H9 (cell line): Measurements from ENCODE around the gene KAZN. TPM values are rescaled to one million over a fixed set of nuclear protein-coding genes. Genes with fewer than 3 reads are reported as not detected.

Source experiments
- DNase-seq: peaks from one replicate; pipeline ENCODE4 v3.0.0-alpha.2; 2017
- H2AFZ ChIP-seq: one replicate; pipeline ENCODE4 v1.6.1; 2013; ENCODE audit warnings: mild to moderate bottlenecking, low read length, control low read depth, moderate library complexity
- H2AK5ac ChIP-seq: 2 replicates; pipeline ENCODE4 v1.6.1; 2013; ENCODE audit warnings: low read length, control low read depth, mixed read lengths; ENCODE audit not compliant: insufficient read length
- H2BK120ac ChIP-seq: one replicate; pipeline ENCODE4 v1.6.1; 2013; ENCODE audit warnings: low read depth, mild to moderate bottlenecking, low read length, control low read depth, inconsistent platforms; ENCODE audit not compliant: poor library complexity, severe bottlenecking
- H2BK12ac ChIP-seq: 2 replicates; pipeline ENCODE4 v1.6.1; 2013; ENCODE audit warnings: low read length, control low read depth, mixed read lengths, low read depth; ENCODE audit not compliant: insufficient read length
- H2BK15ac ChIP-seq: 2 replicates; pipeline ENCODE4 v1.6.1; 2013; ENCODE audit warnings: low read depth, low read length, control low read depth
- H2BK20ac ChIP-seq: one replicate; pipeline ENCODE4 v1.6.1; 2013; ENCODE audit warnings: low read depth, mild to moderate bottlenecking, low read length, control low read depth, inconsistent platforms; ENCODE audit not compliant: poor library complexity, severe bottlenecking
- H2BK5ac ChIP-seq: 2 replicates; pipeline ENCODE4 v1.6.1; 2013; ENCODE audit warnings: low read length, control low read depth, mixed read lengths; ENCODE audit not compliant: insufficient read length
- H3K14ac ChIP-seq: 2 replicates; pipeline ENCODE4 v1.6.1; 2013; ENCODE audit warnings: low read length, control low read depth; ENCODE audit not compliant: insufficient read depth
- H3K18ac ChIP-seq: 2 replicates; pipeline ENCODE4 v1.6.1; 2013; ENCODE audit warnings: low read depth, mild to moderate bottlenecking, mixed read lengths, low read length, control low read depth; ENCODE audit not compliant: insufficient read length
- H3K23ac ChIP-seq: 2 replicates; pipeline ENCODE4 v1.6.1; 2013; ENCODE audit warnings: low read length, control low read depth, mixed read lengths, low read depth; ENCODE audit not compliant: insufficient read length
- H3K23me2 ChIP-seq: 2 replicates; pipeline ENCODE4 v1.6.1; 2013; ENCODE audit warnings: low read depth, mild to moderate bottlenecking, mixed read lengths, low read length, control low read depth; ENCODE audit not compliant: insufficient read length, poor library complexity, severe bottlenecking
- H3K27ac ChIP-seq: 2 replicates; pipeline ENCODE4 v1.5.1; 2013; ENCODE audit warnings: low read length, control low read depth, mixed read lengths, low read depth; ENCODE audit not compliant: insufficient read length
- H3K27me3 ChIP-seq: 2 replicates; pipeline ENCODE4 v1.6.1; 2013; ENCODE audit warnings: low read length, control low read depth, inconsistent platforms; ENCODE audit not compliant: insufficient read depth
- H3K4ac ChIP-seq: 2 replicates; pipeline ENCODE4 v1.6.1; 2013; ENCODE audit warnings: low read depth, mild to moderate bottlenecking, control low read depth, inconsistent platforms, low read length, moderate library complexity
- H3K4me1 ChIP-seq: 2 replicates; pipeline ENCODE4 v1.6.1; 2013; ENCODE audit warnings: low read length, control low read depth, inconsistent platforms; ENCODE audit not compliant: insufficient read depth
- H3K4me2 ChIP-seq: 2 replicates; pipeline ENCODE4 v1.6.1; 2013; ENCODE audit warnings: low read length, control low read depth, mixed read lengths; ENCODE audit not compliant: insufficient read length, insufficient read depth
- H3K56ac ChIP-seq: 2 replicates; pipeline ENCODE4 v1.6.1; 2013; ENCODE audit warnings: low read depth, mild to moderate bottlenecking, mixed read lengths, low read length, control low read depth; ENCODE audit not compliant: insufficient read length
- H3K79me1 ChIP-seq: 2 replicates; pipeline ENCODE4 v1.6.1; 2013; ENCODE audit warnings: low read depth, mild to moderate bottlenecking, moderate library complexity, low read length, control low read depth, inconsistent platforms; ENCODE audit not compliant: insufficient read depth, poor library complexity, severe bottlenecking
- H3K79me2 ChIP-seq: 2 replicates; pipeline ENCODE4 v1.6.1; 2013; ENCODE audit warnings: low read length, control low read depth, inconsistent platforms; ENCODE audit not compliant: insufficient read depth
- H3K9ac ChIP-seq: 2 replicates; pipeline ENCODE4 v1.6.1; 2013; ENCODE audit warnings: low read length, control low read depth, mixed read lengths; ENCODE audit not compliant: insufficient read length; ENCODE audit errors: extremely low read depth
- H3K9me3 ChIP-seq: one replicate; pipeline ENCODE4 v1.6.1; 2013; ENCODE audit warnings: low read depth, low read length, inconsistent platforms; ENCODE audit not compliant: control insufficient read depth
- H3T11ph ChIP-seq: one replicate; pipeline ENCODE4 v1.6.1; 2013; ENCODE audit warnings: mild to moderate bottlenecking, low read length, control low read depth, inconsistent platforms
- H4K20me1 ChIP-seq: one replicate; pipeline ENCODE4 v1.6.1; 2013; ENCODE audit not compliant: control insufficient read depth, insufficient read length, insufficient read depth
- H4K5ac ChIP-seq: 2 replicates; pipeline ENCODE4 v1.6.1; 2013; ENCODE audit warnings: low read depth, mild to moderate bottlenecking, mixed read lengths, low read length, control low read depth; ENCODE audit not compliant: insufficient read length
- H4K8ac ChIP-seq: replicated peaks from 2 replicates; pipeline ENCODE4 v1.6.1; 2013; ENCODE audit warnings: low read length, control low read depth, mixed read lengths, low read depth; ENCODE audit not compliant: insufficient read length
- H4K91ac ChIP-seq: 2 replicates; pipeline ENCODE4 v1.6.1; 2013; ENCODE audit warnings: low read depth, mild to moderate bottlenecking, moderate library complexity, mixed read lengths, low read length, control low read depth; ENCODE audit not compliant: insufficient read length
- H3K27ac Mint-ChIP-seq, 3 experiments: 2 replicates in 2 of 3; 3 replicates in 1 of 3; pipeline ENCODE4 v1.8.0; 2020 to 2021; ENCODE audit warnings: mixed read lengths in 3 of 3, mild to moderate bottlenecking in 1 of 3, moderate library complexity in 1 of 3
- H3K27me3 Mint-ChIP-seq: 2 replicates; pipeline ENCODE4 v1.8.0; 2021; ENCODE audit warnings: low read depth, mild to moderate bottlenecking, moderate library complexity, mixed read lengths
- H3K36me3 Mint-ChIP-seq, 3 experiments: 2 replicates in 2 of 3; 3 replicates in 1 of 3; pipeline ENCODE4 v1.8.0; 2020 to 2021; ENCODE audit warnings: low read depth in 3 of 3, mixed read lengths in 3 of 3; ENCODE audit not compliant: insufficient read depth in 1 of 3
- H3K4me1 Mint-ChIP-seq, 2 experiments: 2 replicates each; pipeline ENCODE4 v1.8.0; 2020; ENCODE audit warnings: mixed read lengths in 2 of 2
- H3K4me3 Mint-ChIP-seq, 2 experiments: 2 replicates in 1 of 2; 3 replicates in 1 of 2; pipeline ENCODE4 v1.8.0; 2020 to 2021; ENCODE audit warnings: mild to moderate bottlenecking in 2 of 2, mixed read lengths in 2 of 2, moderate library complexity in 1 of 2
- H3K9me3 Mint-ChIP-seq, 2 experiments: 2 replicates in 1 of 2; 3 replicates in 1 of 2; pipeline ENCODE4 v1.8.0; 2020; ENCODE audit warnings: mild to moderate bottlenecking in 2 of 2, mixed read lengths in 2 of 2, moderate library complexity in 1 of 2
- WGBS: extraction: QIAGEN DNeasy Blood & Tissue Kit; methylation state at CpG from one replicate; pipeline ENCODE4 v1.1.7; 2013; ENCODE audit warnings: missing lambda C conversion rate, low lambda C conversion rate, mixed read lengths; ENCODE audit not compliant: insufficient read length; ENCODE audit errors: extremely low coverage; 5-methylcytosine and 5-hydroxymethylcytosine counted together
- total RNA-seq: library from RNA; stranded (reverse); gene quantifications from 2 replicates; pipeline ENCODE4 v1.2.1, GENCODE V29; 2021
- TF ChIP-seq, protein P1 (sequence below): fragments of 200-600 bp; sonication (generic); conservative IDR thresholded peaks from 3 replicates; pipeline ENCODE4 v1.8.0; 2021; ENCODE audit warnings: antibody characterized with exemption, mild to moderate bottlenecking

The KAZN gene
- total RNA-seq, 1 experiment from 2014 or later: 7.6 TPM

DNA sequence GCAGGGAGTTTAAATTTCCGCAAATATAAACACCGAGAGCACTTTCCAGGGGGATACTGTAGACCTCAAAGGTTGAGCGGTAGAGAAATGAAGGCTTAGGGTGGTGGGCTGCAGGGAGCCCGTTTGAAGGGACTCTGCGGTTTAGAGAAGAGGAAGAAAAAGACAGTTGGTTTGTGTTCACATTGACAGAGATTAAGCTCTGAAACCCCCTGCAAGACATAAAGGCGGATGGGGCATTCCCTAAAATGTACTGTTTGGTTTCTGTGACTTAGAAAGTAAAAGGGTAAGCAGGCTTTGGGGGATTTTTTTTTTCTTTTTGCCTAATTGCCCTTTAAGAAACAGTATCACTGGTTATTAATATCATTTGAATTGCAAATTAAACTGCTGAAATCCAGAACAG lies 1.3 kb downstream of the KAZN start:
- Histone ChIP-seq H3K56ac (no peak overlapping the region), H2AFZ (no peak overlapping the region)
- H3K4me1 Mint-ChIP-seq: peaks cover 51% of the 10 kb centered on the region in 2 experiments

More for the DNA sequence above, 1.3 kb downstream of the KAZN start:
- Histone ChIP-seq H4K20me1 (no peaks in the 10 kb centered on the region), H2BK120ac (no peak overlapping the region), H3K4me2 (peak overlapping the region; percentile 87), H3K9ac (peak overlapping the region; percentile 30), H2BK5ac (no peak overlapping the region), H2BK15ac (no peak overlapping the region), H3K18ac (no peak overlapping the region), H3T11ph (no peak overlapping the region), H3K4ac (no peak overlapping the region), H2BK12ac (no peak overlapping the region), H3K23me2 (peaks cover 14% of the 10 kb centered on the region), H3K9me3 (no peaks in the 10 kb centered on the region), H3K27me3 (peaks cover 9% of the 10 kb centered on the region; the same call in 1 of the 2 replicates), H3K79me1 (no peaks in the 10 kb centered on the region), H4K8ac (no peak overlapping the region), H2BK20ac (no peak overlapping the region), H2AK5ac (no peak overlapping the region), H3K79me2 (no peaks in the 10 kb centered on the region), H4K91ac (no peak overlapping the region), H3K14ac (no peak overlapping the region), H3K23ac (no peak overlapping the region), H4K5ac (no peak overlapping the region), H3K27ac (no peak overlapping the region), H3K4me1 (peaks cover 6% of the 10 kb centered on the region)
- H3K4me3 Mint-ChIP-seq: peak overlapping the region; percentile 77 to 89
- TF ChIP-seq, protein P1, sequence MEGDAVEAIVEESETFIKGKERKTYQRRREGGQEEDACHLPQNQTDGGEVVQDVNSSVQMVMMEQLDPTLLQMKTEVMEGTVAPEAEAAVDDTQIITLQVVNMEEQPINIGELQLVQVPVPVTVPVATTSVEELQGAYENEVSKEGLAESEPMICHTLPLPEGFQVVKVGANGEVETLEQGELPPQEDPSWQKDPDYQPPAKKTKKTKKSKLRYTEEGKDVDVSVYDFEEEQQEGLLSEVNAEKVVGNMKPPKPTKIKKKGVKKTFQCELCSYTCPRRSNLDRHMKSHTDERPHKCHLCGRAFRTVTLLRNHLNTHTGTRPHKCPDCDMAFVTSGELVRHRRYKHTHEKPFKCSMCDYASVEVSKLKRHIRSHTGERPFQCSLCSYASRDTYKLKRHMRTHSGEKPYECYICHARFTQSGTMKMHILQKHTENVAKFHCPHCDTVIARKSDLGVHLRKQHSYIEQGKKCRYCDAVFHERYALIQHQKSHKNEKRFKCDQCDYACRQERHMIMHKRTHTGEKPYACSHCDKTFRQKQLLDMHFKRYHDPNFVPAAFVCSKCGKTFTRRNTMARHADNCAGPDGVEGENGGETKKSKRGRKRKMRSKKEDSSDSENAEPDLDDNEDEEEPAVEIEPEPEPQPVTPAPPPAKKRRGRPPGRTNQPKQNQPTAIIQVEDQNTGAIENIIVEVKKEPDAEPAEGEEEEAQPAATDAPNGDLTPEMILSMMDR: no peak
- DNase-seq: no peak
- peaks cover 36% of the 10 kb centered on the region for H3K27me3 Mint-ChIP-seq
- no CpG with 5 or more reads among the region's 6 CpGs for WGBS
- no peaks in the 10 kb centered on the region for H3K36me3 Mint-ChIP-seq
- no peak overlapping the region for H3K27ac Mint-ChIP-seq
- H3K9me3 Mint-ChIP-seq: no peaks in the 10 kb centered on the region; a peak in 1 of 5 replicates
